Esophagus muscularis mucosa (tissue), 4 donors: ENCODE measurements around the gene NUCKS1. TPM values are rescaled to one million over a fixed set of nuclear protein-coding genes. Genes with fewer than 3 reads are reported as not detected.

Experiments
- DNase-seq: peaks from one replicate; pipeline ENCODE4 v3.0.0-alpha.2; 2017; ENCODE audit errors: extremely low spot score
- H3K27ac ChIP-seq, 4 donors: fragments of 200-600 bp; sonication (generic); replicated peaks in 1 of 4; 1 replicate in 3 of 4; 2 replicates in 1 of 4; pipeline ENCODE4 v1.5.1; 2016 to 2019; ENCODE audit warnings: mild to moderate bottlenecking in 1 of 4
- H3K27me3 ChIP-seq, 4 donors: fragments of 200-600 bp; sonication (generic); one replicate each; pipeline versions ENCODE4 v1.5.1 to v1.6.0; 2016 to 2019
- H3K36me3 ChIP-seq, 4 donors: fragments of 200-600 bp; sonication (generic); one replicate each; pipeline ENCODE4 v1.5.1; 2016 to 2019
- H3K4me1 ChIP-seq, 4 donors: fragments of 200-600 bp; sonication (generic); one replicate each; pipeline ENCODE4 v1.5.1; 2016 to 2019
- H3K4me3 ChIP-seq, 4 donors: fragments of 200-600 bp; sonication (generic); 1 replicate in 2 of 4; 2 replicates in 2 of 4; pipeline ENCODE4 v1.5.1; 2016 to 2019; ENCODE audit warnings: mild to moderate bottlenecking in 4 of 4, moderate library complexity in 1 of 4
- H3K9me3 ChIP-seq, 4 donors: fragments of 200-600 bp; sonication (generic); 1 replicate in 3 of 4; 2 replicates in 1 of 4; pipeline ENCODE4 v1.5.1; 2016 to 2019
- CTCF ChIP-seq, 3 experiments: fragments of 200-600 bp in 2 of 3; fragments of 450-650 bp in 1 of 3; sonication (generic) in 2 of 3; IDR thresholded peaks; one replicate each; pipeline ENCODE4 v1.5.1; 2017 to 2019; ENCODE audit warnings: antibody characterized with exemption in 3 of 3, mild to moderate bottlenecking in 2 of 3, moderate library complexity in 1 of 3
- EP300 ChIP-seq: sonication (generic); formaldehyde crosslinking; IDR thresholded peaks from one replicate; pipeline ENCODE4 v1.6.1; 2017; ENCODE audit warnings: antibody characterized with exemption
- POLR2A ChIP-seq: fragments of 450-650 bp; IDR thresholded peaks from one replicate; pipeline ENCODE4 v1.6.1; 2017; ENCODE audit warnings: antibody characterized with exemption, moderate library complexity, mild to moderate bottlenecking, low read depth
- POLR2AphosphoS5 ChIP-seq, 2 donors: sonication (generic); formaldehyde crosslinking; IDR thresholded peaks; one replicate each; pipeline ENCODE4 v1.6.1; 2017; ENCODE audit warnings: antibody characterized with exemption in 2 of 2
- WGBS: methylation state at CpG from one replicate; pipeline ENCODE4 v1.1.5; 2018; 5-methylcytosine and 5-hydroxymethylcytosine counted together
- intact Hi-C: fragments of 100-400 bp; cut with DNase I; formaldehyde crosslinking; loops from one replicate; pipeline ENCODE4 v1.15.1; 2023
- total RNA-seq, 4 donors: library from RNA; depleted of rRNA; stranded (reverse); fragments of >200 nt; gene quantifications; one replicate each; pipeline versions ENCODE4 v1.1.0 to v1.2.1, GENCODE V29; 2016

NUCKS1 gene
- total RNA-seq, 4 donors from 2014 or later: 111 to 120 (median 116) TPM

- Histone ChIP-seq H3K4me3 (no peak overlapping the region), H3K27ac (no peak overlapping the region), H3K4me1 (peaks cover 16 to 24% (median 19%) of the 10 kb centered on the region in 4 donors), H3K36me3 (peaks cover 0 to 22% (median 3%) of the 10 kb centered on the region in 4 donors), H3K27me3 (no peaks in the 10 kb centered on the region), H3K9me3 (no peaks in the 10 kb centered on the region)
- intact Hi-C loops: loop anchor here (5.0 kb wide), 1 partner anchor 118 kb away; no protein-coding TSS in a partner anchor
- WGBS: 45% methylated on average over 2 of the region's 2 CpGs
- no peak for DNase-seq
- TF ChIP-seq POLR2A: no peak
- no peak for TF ChIP-seq POLR2AphosphoS5 (IDR thresholded peaks at IDR 0.05)
- no peak for TF ChIP-seq EP300
- no peak for TF ChIP-seq CTCF (IDR thresholded peaks at IDR 0.05)
Observed at GRCh38 chr1:205704903-205705302, 45.1 kb downstream of the NUCKS1 start.

GRCh38 chr1:205703072-205703471, 46.9 kb downstream of the NUCKS1 start:
- Histone ChIP-seq H3K4me1 (peaks cover 8 to 14% (median 8%) of the 10 kb centered on the region in 4 donors), H3K36me3 (peaks cover 0 to 16% (median 3%) of the 10 kb centered on the region in 4 donors), H3K4me3 (no peak overlapping the region), H3K27me3 (no peaks in the 10 kb centered on the region), H3K27ac (no peak overlapping the region), H3K9me3 (no peaks in the 10 kb centered on the region)
- intact Hi-C loops: loop anchor here (5.0 kb wide), 1 partner anchor 116 kb away; no protein-coding TSS in a partner anchor
- no peak for DNase-seq
- 89% methylated on average over 1 of the region's 1 CpG for WGBS
- no peak for TF ChIP-seq POLR2A
- no peak for TF ChIP-seq CTCF (IDR thresholded peaks at IDR 0.05)
- no peak for TF ChIP-seq POLR2AphosphoS5 (IDR thresholded peaks at IDR 0.05)
- no peak for TF ChIP-seq EP300

- H3K9me3 ChIP-seq: no peaks in the 10 kb centered on the region
- TF ChIP-seq POLR2A: no peak
- TF ChIP-seq EP300: no peak
- no peak for TF ChIP-seq POLR2AphosphoS5 (IDR thresholded peaks at IDR 0.05)
- TF ChIP-seq CTCF (IDR thresholded peaks at IDR 0.05): no peak
- H3K36me3 ChIP-seq: peaks cover 0 to 15% (median 3%) of the 10 kb centered on the region in 4 donors
- H3K27ac ChIP-seq: no peak overlapping the region
- no peak for DNase-seq
- intact Hi-C loops: loop anchor here (5.0 kb wide), 1 partner anchor 115 kb away; no protein-coding TSS in a partner anchor
- 91% methylated on average over 4 of the region's 4 CpGs for WGBS
- no peak overlapping the region for H3K4me3 ChIP-seq
- no peaks in the 10 kb centered on the region for H3K27me3 ChIP-seq
- H3K4me1 ChIP-seq: peaks cover 8 to 14% (median 8%) of the 10 kb centered on the region in 4 donors
Observed at GRCh38 chr1:205701891-205702290, 48.1 kb downstream of the NUCKS1 start.

GRCh38 chr1:205701420-205701819, 48.6 kb downstream of the NUCKS1 start:
- Histone ChIP-seq H3K4me1 (peaks cover 8 to 14% (median 8%) of the 10 kb centered on the region in 4 donors), H3K27me3 (no peaks in the 10 kb centered on the region), H3K4me3 (no peak overlapping the region), H3K9me3 (no peaks in the 10 kb centered on the region), H3K27ac (no peak overlapping the region), H3K36me3 (peaks cover 0 to 15% (median 3%) of the 10 kb centered on the region in 4 donors)
- intact Hi-C loops: loop anchor here (5.0 kb wide), 1 partner anchor 114 kb away; no protein-coding TSS in a partner anchor
- DNase-seq: no peak
- WGBS: 50% methylated on average over 2 of the region's 2 CpGs
- TF ChIP-seq CTCF (IDR thresholded peaks at IDR 0.05): no peak
- no peak for TF ChIP-seq POLR2A
- TF ChIP-seq EP300: no peak
- no peak for TF ChIP-seq POLR2AphosphoS5 (IDR thresholded peaks at IDR 0.05)
